HEK293T (cell line): ENCODE results near the gene ELAC1.

Experiments
- ARNT ChIP-seq: fragments of 450-650 bp; IDR thresholded peaks from 2 replicates; pipeline ENCODE4 v1.6.1; 2017; ENCODE audit warnings: mild to moderate bottlenecking
- BHLHE40 ChIP-seq: fragments of 450-650 bp; IDR thresholded peaks from 2 replicates; pipeline ENCODE4 v1.6.1; 2016; ENCODE audit warnings: mild to moderate bottlenecking, moderate library complexity, borderline replicate concordance
- ELF4 ChIP-seq: fragments of 450-650 bp; IDR thresholded peaks from 2 replicates; pipeline ENCODE4 v1.6.1; 2017; ENCODE audit warnings: antibody characterized with exemption
- FOXA1 ChIP-seq: fragments of 450-650 bp; IDR thresholded peaks from 2 replicates; pipeline ENCODE4 v1.6.1; 2016; ENCODE audit warnings: mild to moderate bottlenecking
- FOXK2 ChIP-seq: fragments of 450-650 bp; IDR thresholded peaks from 2 replicates; pipeline ENCODE4 v1.6.1; 2016; ENCODE audit warnings: mild to moderate bottlenecking
- FOXM1 ChIP-seq: fragments of 450-650 bp; IDR thresholded peaks from 2 replicates; pipeline ENCODE4 v1.6.1; 2017; ENCODE audit warnings: mild to moderate bottlenecking, borderline replicate concordance
- HDGF ChIP-seq: fragments of 450-650 bp; IDR thresholded peaks from 2 replicates; pipeline ENCODE4 v1.6.1; 2017; ENCODE audit warnings: antibody characterized with exemption, borderline replicate concordance
- L3MBTL2 ChIP-seq: fragments of 450-650 bp; conservative IDR thresholded peaks from 2 replicates; pipeline ENCODE4 v1.6.1; 2016; ENCODE audit warnings: mild to moderate bottlenecking
- NFRKB ChIP-seq: fragments of 450-650 bp; IDR thresholded peaks from 2 replicates; pipeline ENCODE4 v1.6.1; 2016; ENCODE audit warnings: mild to moderate bottlenecking, moderate library complexity
- PKNOX1 ChIP-seq: fragments of 450-650 bp; IDR thresholded peaks from 2 replicates; pipeline ENCODE4 v1.6.1; 2016
- SP1 ChIP-seq: fragments of 450-650 bp; IDR thresholded peaks from 2 replicates; pipeline ENCODE4 v1.6.1; 2017
- SUZ12 ChIP-seq: fragments of 450-650 bp; IDR thresholded peaks from 2 replicates; pipeline ENCODE4 v1.6.1; 2016; ENCODE audit warnings: mild to moderate bottlenecking
- TARDBP ChIP-seq: fragments of 450-650 bp; IDR thresholded peaks from 2 replicates; pipeline ENCODE4 v1.6.1; 2016
- ZNF384 ChIP-seq: fragments of 450-650 bp; IDR thresholded peaks from 2 replicates; pipeline ENCODE4 v1.6.1; 2016

DNA sequence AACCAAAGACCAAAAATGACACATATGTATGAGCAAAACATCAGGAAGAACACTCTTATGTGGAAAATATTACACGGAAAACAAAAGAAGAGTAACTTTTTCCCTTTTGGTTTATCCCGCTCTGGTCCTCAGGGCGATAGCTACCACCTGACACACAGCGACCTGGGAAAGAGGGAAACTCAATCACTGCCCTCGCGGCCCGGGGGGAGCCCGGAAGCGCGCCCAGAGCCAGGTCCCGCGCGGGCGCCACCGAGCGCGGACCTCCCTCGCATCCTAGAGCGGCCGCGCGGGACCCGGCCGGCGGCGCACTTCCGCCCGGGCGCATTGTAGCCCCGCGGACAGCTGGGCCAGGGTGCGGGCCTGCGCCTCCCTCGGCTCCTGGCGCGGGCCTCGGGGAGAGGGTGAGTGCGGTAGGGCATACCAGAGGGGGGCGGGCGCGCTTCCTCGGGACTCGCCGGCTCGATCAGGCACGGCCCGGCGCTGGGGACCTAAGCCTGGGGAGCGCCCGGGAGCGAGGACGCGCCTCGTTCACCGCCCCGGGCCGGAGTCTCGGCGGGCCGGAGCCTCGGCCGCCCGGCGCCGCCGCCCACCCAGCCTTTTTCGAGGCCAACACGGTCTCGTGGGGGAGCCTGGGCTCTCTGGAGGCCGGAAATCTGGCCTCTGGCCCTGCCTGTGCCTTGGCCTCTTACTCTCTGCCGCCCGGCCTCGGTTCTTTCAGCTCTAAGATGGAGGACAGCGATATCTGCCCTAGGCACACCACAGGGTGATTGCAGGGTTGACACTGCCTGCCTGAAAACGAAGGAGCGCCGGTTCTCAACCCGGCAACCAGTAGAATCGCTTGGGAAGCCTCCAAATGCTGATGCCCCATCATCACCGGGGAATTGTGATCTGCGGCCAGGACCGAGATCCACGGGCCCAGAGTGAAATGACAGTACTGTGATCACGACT, at the start of gene ELAC1:
- TF ChIP-seq BHLHE40 (no peak), FOXM1 (no peak), SP1 (no peak), FOXA1 (no peak), SUZ12 (no peak), ELF4 (no peak), PKNOX1 (no peak), L3MBTL2 (peak; percentile 77), NFRKB (no peak), ARNT (no peak), FOXK2 (no peak), ZNF384 (no peak), TARDBP (no peak), HDGF (no peak)
